ENCODE results near the gene GYPC. TPM values are rescaled to one million over a fixed set of nuclear protein-coding genes. Genes with fewer than 3 reads are reported as not detected.

Gene GYPC
- total RNA-seq, 2 experiments from 2014 or later, result 148 to 157 TPM

DNA sequence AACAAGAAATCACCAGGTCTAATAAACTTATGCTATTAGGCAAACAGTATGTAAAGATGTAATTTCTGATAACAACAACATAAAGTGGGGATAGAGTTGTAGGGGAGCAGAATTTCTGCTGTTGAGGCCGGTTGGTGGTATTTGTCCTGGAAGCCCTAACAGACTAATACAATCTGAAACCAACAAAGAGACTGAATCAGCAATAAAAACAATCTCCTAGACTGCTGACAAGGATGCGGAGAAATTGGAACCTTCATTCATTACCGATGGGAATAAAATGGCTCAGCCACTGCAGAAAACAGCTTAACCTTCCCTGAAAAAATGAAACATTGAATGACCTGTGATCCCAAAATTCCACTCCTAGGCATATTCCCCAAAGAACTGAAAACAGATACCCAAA is 88.7 kb downstream of the GYPC start:
- intact Hi-C loops (cut with DNase I, micrococcal nuclease), result no loop called here
- Mint-ChIP-seq H3K27me3 (no peaks in the 10 kb centered on the region), H3K27ac (no peak overlapping the region), H3K4me1 (ENCODE audit: low read depth) (peaks cover 6% of the 10 kb centered on the region), H3K4me3 (no peak overlapping the region), H3K9me3 (no peaks in the 10 kb centered on the region), H3K36me3 (ENCODE audit: low read depth) (no peaks in the 10 kb centered on the region)
- POLR2A ChIA-PET, result no interaction called here
- ATAC-seq (ENCODE audit: poor library complexity) (no peak), DNase-seq (no peak)
- Histone ChIP-seq H3K36me3 (ENCODE audit: insufficient read depth, low read length) (no peaks in the 10 kb centered on the region), H3K9me3 (ENCODE audit: control insufficient read depth in 1 of 2, insufficient read depth in 1 of 2, low read length in 2 of 2) (peaks cover 0 to 4% of the 10 kb centered on the region in 2 experiments), H3K4me1 (ENCODE audit: insufficient read depth, low read length) (no peaks in the 10 kb centered on the region), H3K27ac (ENCODE audit: low read depth in 1 of 2, low read length in 2 of 2) (no peak overlapping the region), H3K4me3 (ENCODE audit: low read length) (no peak overlapping the region), H3K27me3 (ENCODE audit: control insufficient read depth in 1 of 2, insufficient read depth in 2 of 2, low read length in 2 of 2) (no peaks in the 10 kb centered on the region)
- TF ChIP-seq, protein P1, sequence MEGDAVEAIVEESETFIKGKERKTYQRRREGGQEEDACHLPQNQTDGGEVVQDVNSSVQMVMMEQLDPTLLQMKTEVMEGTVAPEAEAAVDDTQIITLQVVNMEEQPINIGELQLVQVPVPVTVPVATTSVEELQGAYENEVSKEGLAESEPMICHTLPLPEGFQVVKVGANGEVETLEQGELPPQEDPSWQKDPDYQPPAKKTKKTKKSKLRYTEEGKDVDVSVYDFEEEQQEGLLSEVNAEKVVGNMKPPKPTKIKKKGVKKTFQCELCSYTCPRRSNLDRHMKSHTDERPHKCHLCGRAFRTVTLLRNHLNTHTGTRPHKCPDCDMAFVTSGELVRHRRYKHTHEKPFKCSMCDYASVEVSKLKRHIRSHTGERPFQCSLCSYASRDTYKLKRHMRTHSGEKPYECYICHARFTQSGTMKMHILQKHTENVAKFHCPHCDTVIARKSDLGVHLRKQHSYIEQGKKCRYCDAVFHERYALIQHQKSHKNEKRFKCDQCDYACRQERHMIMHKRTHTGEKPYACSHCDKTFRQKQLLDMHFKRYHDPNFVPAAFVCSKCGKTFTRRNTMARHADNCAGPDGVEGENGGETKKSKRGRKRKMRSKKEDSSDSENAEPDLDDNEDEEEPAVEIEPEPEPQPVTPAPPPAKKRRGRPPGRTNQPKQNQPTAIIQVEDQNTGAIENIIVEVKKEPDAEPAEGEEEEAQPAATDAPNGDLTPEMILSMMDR (IDR thresholded peaks at IDR 0.05), result no peak
- CTCF ChIA-PET, result no interaction called here

Other genes starting within 250 kb of the GYPC start
- not detected for gene TEX51, start 242.7 kb downstream of the GYPC start, total RNA-seq

All from CD4-positive, alpha-beta T cell (primary cell).